IPS DF 4.7 (cell line): Measurements from ENCODE around the gene ENTREP1.

Experiments used
- DNase-seq: peaks from one replicate; pipeline ENCODE4 v3.0.0-alpha.2; 2013; ENCODE audit warnings: low spot score; ENCODE audit errors: extremely low read depth

Gene ENTREP1

GRCh38 chr9:69364510-69365150 is 39.6 kb downstream of the ENTREP1 start:
- no peak for DNase-seq

GRCh38 chr9:69370430-69370829 is 45.4 kb downstream of the ENTREP1 start:
- DNase-seq, result no peak

GRCh38 chr9:69371001-69371400 is 46.0 kb downstream of the ENTREP1 start:
- no peak for DNase-seq

DNA sequence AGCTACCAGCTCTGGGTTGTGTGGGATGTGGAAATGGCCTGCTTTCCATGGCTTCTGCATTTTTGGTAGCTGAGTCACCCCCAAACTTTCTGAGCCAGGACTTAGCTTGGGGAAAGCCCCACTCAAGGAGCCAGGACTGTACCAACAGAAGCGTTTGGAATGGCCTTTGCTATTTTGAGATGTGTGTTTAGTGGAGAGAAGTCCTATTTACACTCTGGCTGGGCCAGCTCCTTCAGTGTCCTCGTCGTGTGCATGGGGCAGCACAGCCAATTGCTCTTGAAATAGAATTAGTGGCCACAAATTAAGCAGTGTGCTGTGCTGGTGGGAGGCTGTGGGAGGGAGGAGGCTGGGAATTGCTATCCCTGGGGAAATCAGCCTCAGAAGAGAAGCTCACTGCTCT is 51.6 kb downstream of the ENTREP1 start:
- no peak for DNase-seq

DNA sequence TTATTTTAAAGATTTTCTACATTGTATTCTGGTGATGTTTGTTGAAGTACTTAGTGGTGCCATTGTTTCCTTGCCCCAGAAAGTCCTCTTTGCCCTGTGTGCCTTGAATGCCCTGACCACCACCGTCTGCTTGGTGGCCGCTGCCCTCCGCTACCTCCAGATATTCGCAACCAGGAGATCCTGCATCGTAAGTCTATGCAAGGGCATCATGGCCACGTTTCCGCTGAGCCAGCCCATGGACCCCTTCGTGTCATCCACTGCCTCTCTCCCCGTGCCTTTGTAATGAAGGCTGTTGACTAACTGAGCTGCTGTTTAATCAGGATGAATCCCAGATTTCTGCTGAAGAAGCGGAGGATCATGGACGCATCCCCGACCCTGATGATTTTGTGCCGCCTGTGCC is 52.3 kb downstream of the ENTREP1 start:
- no peak for DNase-seq

- DNase-seq, result no peak
Observed at GRCh38 chr9:69377981-69378380, 53.0 kb downstream of the ENTREP1 start.

DNA sequence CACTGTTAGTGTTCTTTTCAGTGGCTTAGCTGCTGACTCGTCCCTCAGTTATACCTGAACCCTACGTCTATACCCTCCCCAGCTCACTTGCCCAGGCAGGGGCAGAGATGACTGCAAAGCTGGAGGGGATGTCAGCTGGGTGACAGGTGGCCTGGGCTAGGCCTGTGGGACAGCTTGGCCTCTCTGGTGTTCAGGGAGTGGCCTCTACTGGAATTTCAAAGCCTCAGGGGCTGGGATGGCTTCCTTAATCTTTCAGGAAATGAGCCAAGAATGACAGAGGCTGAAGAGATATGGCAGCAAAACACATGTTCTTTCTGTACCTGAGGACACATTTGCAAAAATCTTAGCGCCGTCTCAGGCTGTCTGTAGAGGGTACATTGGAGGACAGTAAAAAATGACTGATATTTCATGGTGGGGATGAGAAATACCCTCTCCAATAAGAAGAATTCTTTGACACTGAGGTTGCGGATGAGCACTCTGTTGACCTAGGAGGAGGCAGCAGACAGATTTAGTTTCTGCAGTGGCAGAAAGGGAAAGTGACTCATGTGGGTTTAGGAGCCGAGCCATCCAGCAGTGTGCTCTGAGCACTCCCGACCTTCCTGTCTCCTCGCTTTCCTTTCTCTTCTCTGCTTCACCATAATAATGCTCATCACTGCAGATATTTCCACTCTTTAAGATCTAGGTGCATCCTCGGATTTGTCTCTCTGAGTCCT is 54.4 kb downstream of the ENTREP1 start:
- DNase-seq, result no peak

- DNase-seq, result no peak
Observed at GRCh38 chr9:69380301-69380700, 55.3 kb downstream of the ENTREP1 start.

- DNase-seq, result no peak
Observed at GRCh38 chr9:69380811-69381210, 55.8 kb downstream of the ENTREP1 start.

- DNase-seq, result no peak
Observed at GRCh38 chr9:69382135-69382534, 57.1 kb downstream of the ENTREP1 start.

DNA sequence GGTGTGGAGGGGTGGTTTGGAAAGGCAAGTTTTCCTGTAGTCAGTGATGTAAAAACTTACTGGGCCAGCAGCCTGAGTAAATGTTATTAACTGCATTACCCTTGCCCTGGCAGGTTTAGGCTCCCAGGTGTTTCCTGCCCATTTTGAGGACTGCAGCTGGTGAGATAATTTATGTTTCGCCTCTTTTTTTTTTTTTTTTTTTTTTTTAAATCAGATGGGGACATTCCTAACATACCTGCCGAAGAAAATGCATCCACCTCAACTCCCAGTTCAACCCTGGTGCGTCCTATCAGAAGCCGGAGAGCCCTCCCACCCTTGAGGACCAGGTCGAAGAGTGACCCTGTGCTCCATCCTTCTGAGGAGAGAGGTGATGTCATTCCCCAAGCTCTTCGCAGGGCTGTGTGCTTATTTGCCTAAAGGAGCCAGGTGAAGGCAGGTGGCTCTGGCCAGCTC is 60.6 kb downstream of the ENTREP1 start:
- peak; percentile 51 for DNase-seq

DNA sequence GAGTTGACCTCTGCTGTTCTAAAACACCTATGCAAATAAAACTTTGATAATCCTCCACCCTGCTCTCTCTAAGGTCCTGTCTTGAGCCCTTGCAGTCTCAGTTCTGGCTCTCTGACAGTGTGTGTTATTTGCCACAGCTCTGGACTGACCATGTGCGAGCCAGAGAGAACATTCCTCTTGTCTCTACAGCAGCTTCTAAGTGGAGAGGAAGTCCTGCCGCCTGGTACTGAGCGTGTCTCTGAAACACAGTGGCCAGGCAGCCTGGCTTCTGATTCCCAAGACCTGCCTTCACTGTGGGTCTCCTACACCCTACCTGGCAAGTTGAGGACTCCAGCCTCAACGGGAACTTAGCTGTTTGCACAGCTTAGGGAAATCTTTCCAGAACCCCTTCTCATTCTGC is 61.6 kb downstream of the ENTREP1 start:
- no peak for DNase-seq

- no peak for DNase-seq
Observed at GRCh38 chr9:69388596-69388995, 63.6 kb downstream of the ENTREP1 start.

DNA sequence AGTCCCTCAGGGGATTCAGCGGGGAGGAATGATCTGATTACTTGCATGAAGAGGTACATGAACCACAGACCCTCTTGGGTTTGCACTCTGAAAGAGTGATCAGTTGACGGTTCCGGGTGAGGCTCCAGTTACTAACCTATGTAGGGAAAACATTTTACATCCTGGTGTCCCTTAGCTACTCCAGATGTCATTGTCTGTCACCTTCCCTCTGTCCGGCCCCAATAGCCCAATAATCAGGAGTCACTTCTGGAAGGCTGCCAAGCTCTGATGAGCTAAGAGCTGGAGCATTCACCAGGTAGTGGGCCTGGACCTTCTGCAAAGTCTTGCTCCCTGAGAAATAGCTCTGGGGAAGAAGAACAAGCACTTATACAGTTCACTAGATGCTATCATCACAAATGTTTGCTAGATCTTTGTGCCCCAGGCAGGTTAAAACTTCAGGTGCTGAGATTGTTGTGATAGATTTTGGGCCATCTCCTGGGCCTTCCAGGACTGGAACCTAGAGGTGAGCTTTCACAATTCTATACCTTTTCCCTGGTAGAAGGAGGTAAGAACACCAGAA is 64.5 kb downstream of the ENTREP1 start:
- no peak for DNase-seq

GRCh38 chr9:69391487-69391886 is 66.5 kb downstream of the ENTREP1 start:
- no peak for DNase-seq

- no peak for DNase-seq
Observed at GRCh38 chr9:69391946-69392345, 66.9 kb downstream of the ENTREP1 start.

GRCh38 chr9:69392826-69393225 is 67.8 kb downstream of the ENTREP1 start:
- DNase-seq, result no peak

DNA sequence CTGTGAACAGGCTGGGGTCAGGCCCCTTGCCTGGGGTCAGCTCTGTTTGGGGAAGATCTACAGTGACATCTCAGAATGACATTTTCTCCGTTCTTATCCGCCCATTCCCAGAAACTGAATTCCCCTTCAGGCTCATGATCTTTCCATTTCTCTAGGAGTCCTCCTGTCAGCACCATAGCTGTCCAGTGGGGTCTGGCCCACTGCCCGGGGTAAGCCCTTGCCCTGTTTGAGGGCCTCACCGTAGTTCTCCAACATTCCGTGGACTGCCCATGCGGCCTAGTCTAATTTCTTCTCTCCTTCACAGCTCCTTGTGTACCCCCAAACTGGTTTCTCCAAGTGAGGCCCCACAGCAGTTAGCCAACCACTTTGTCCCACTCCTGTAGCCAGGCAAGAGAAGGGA is 68.4 kb downstream of the ENTREP1 start:
- no peak for DNase-seq

DNA sequence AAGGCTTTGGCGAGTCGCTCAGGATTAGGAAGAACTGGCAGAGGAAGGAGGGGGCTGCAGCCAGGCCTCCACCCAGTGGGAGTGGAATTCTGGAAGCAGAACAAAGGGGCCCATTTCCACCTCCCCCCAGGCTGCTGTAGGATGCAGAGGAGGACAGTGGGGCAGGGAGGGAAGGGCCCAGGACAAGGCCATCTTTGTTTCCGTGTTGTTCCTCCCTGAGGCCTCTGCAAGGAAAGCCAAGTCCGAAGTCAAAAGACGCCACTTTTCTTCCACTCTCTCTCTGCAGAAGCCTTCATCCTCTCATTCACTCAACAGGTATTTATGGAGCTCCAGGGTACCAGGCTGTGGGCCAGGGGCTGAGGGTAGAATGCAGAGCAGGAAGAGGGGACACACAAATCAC is 70.7 kb downstream of the ENTREP1 start:
- DNase-seq, result no peak

- DNase-seq, result no peak
Observed at GRCh38 chr9:69396759-69397158, 71.7 kb downstream of the ENTREP1 start.

DNA sequence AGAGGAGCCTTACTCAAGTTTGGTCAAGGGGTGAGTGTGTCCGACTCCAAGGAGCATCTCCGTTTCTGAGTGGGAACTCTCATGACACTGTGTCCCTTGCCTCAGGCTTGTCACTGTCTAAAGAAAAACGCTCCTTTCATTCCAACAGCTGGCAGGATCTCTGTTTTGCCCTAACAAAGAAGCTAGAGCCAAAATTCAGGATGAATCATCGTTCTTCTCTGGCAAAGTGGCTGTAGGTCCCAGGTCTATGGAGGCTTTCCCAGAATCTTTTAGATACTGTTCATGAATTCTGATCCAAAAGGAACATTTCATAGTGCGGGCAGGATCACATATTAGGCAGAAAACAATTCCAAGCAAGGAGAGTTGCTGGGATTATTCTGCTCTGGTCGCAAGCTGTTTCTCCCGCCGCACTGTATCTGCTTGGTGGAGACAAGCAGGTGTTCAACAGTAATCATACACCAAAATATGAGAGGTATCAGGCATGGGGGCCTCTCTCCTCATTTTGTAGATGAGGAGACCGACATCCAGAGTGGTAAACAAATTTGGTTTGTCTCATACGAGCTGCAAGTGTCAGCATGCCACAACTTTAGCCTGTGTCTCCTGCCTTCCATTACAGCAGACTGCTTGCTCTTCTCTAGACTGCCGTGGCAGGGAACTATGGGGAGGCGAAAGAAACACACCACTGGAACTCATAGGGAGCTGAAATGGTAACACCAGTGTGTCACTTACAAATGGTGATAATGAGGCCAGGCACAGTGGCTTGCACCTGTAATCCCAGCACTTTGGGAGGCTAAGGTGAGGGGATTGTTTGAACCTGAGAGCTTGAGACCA is 72.6 kb downstream of the ENTREP1 start:
- no peak for DNase-seq

- DNase-seq, result no peak
Observed at GRCh38 chr9:69400470-69400869, 75.5 kb downstream of the ENTREP1 start.
